ENCODE results near the gene RNF167.

DNA sequence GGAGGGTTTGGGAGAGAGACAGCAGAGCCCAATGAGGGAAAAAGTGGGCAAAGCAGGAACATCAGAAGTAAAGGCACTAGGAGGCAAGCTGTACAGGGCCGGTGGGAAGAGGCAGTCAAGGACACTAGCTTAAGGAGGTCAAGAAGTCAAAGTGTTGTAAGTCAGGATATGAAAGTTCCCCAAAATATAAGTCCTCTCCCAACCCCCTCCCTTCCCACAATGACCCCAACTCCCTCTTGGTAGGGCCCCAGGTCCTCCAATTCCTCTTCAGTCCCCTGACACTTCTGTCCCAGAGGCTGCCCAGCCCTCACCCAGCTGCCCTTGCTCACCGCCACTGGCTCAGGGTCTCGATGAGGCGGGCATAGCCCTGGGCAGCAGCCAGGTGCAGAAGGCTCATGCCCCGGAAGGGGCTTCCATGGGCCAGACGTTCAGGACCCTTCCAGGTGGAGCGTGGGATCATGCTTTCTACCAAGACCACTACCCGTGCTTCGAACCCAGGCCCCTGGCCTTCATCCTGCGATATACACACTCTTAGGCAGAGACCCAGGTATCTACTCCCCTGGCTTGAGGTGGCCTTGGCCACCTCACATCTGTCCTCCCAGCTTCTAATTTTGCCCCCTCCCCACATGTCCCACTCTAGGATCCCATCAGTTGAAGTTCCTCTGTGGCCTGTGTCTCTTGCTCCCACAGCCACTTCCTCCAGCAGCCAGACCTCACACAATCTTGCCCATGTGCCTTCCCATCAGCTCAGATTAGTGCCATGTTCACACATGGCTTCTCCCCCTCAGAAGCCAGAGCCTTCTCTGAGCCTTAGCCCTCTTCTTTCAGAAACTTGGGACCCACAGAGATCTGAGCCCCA is 33.4 kb downstream of the RNF167 start:
- TF ChIP-seq CTCF (IDR thresholded peaks at IDR 0.05) (no peak), POLR2A (IDR thresholded peaks at IDR 0.05) (no peak)
